C1 segment of cervical spinal cord (tissue), 14 donors: ENCODE data around the gene PKD1L1.

ENCODE experiments used
- DNase-seq, 14 donors: peaks; one replicate each; lab custom pipeline; 2025; lab: John Stamatoyannopoulos, UW

The PKD1L1 gene

GRCh38 chr7:47875998-47876744 lies 72.1 kb downstream of the PKD1L1 start:
- peak in 1 of 14 donors; percentile 30 for DNase-seq

GRCh38 chr7:47875406-47875805 lies 72.9 kb downstream of the PKD1L1 start:
- DNase-seq, result no peak

GRCh38 chr7:47873762-47874161 lies 74.5 kb downstream of the PKD1L1 start:
- no peak for DNase-seq

- DNase-seq, result no peak
These were observed 81.0 kb downstream of the PKD1L1 start for GRCh38 chr7:47867286-47867685.

DNA sequence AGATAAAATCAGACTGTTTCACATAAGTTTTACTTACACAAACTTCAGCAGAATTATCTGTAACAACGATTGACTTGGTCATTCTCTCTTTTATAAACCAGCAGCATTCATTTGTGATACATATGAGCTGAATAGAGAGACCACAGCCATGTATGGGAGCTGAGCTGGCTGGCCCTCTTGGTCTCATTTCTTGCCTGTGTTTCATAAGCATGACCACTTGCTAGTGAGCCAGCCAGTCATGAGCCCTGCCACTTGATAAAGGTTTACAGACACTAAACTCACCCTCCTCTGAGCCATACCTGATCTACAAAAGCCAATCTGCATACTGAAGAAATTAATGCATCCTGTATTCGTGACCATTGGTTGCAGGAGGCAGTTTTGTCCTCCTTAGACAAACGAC lies 82.1 kb downstream of the PKD1L1 start:
- DNase-seq, result no peak

DNA sequence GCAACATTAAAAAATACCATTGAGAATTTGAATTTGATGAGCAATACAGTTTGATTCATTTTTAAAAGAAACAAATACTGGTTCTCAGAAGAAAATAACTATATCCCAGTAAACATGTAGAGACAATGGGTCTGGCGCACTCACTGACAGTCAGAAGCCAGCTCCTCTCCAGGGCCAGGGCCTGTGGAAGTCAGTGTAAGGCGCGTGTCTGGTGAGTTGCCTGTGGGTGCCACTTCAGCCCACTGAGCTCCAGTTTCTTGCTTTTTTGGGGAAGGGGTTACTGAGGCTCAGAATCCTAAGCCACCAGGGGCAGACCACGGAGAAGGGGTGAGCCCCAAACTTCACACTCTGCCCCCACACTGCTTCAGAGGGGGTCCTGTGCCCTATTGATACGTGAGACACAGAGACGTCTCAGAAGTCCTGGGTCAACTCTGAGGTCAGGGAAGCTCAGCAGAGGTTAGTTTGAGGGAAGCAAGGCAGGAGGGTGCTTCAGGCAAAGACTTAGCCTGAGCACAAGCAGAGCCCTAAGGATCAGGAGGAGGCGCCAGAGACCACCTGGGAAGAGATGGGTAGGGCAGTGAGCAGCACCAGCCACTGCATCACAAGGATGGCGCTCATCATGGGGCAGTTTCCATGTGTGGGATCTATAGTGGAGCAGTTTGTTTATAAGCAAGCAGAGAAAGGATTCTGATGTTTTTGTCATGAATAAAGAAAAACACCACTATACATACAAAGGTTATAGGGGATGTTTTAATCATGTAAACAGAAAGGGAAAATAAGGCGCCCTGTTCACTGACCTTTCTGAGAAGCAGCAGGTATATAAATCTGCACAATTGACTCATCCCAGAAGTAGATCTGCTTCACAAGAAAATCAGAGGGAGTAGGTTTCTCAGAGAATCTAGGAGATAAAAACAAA lies 95.7 kb downstream of the PKD1L1 start:
- DNase-seq, result no peak

- DNase-seq, result no peak
These were observed 101.1 kb downstream of the PKD1L1 start for GRCh38 chr7:47847207-47847606.

DNA sequence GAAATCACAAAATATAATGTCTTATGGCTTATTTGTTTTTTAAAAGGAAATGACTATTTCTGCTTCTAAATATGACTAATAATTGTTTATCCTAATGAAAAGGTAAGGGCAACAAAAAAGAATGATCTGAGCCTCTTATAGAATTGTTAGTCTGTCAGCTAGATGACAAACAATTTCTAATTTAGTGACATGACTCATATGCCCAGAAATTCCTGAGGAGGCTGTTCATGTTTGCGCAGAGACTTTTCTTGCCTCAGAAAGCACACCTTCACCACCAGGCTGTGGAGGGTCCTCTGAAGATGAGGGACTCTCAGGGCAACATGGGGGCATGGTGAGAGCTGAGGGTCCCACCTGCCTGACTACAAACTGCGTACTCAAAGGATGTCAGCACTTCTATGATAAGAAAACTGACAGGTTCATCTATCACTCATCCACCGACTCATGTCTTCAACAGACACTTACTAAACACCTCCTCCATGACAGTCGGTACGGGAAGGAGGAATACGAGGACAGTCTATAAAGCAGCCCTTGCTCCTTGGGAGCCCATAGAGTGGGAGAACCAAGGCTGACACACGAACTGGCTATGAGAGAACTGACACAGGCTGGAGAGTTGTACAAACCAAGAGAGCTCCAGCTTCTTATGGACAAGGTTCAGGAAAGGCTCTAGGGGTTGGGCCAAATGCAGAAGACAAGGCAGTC lies 102.0 kb downstream of the PKD1L1 start:
- no peak for DNase-seq

- no peak for DNase-seq
These were observed 104.0 kb downstream of the PKD1L1 start for GRCh38 chr7:47844311-47844710.

- no peak for DNase-seq
These were observed 105.0 kb downstream of the PKD1L1 start for GRCh38 chr7:47843291-47843690.

GRCh38 chr7:47839381-47839780 lies 108.9 kb downstream of the PKD1L1 start:
- no peak for DNase-seq

DNA sequence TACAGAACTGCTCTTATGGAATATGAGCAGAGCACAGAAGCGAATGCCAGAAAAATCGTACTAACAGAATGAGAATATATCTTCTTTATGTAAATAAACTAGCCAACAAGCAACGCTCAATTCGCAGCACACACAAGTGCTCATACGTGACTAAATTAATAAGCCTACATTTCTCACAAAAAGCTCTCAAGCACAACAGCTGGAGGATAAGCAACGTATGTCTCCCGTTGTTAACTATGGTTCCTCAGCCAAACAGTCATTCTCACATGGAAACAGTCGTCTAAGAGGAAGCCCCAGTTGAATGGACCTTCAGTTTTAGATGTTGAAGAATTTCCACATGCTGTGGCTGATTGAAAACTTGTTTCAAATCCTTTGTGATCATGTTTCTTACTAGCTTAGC lies 110.4 kb downstream of the PKD1L1 start:
- no peak for DNase-seq

- no peak for DNase-seq
These were observed 111.6 kb downstream of the PKD1L1 start for GRCh38 chr7:47836503-47837202.

DNA sequence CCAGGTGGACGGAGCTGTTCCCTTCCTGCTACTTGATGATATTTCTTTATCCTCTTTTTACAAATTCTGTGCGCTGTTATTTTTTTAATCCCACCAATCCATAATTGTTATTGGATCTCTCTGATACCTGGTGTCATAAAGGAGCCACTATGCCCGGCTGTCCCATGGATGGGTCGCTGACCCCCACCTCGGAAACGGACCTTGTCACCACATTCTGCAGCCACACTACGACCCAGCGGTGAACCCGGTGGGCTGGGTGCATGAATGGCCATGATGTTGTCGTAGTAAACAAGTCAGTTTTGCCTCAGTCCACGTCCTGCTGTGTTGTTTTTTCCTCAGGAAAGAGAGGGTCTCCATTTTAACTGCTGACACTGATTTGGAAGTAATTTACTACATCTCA lies 112.2 kb downstream of the PKD1L1 start:
- DNase-seq, result no peak

GRCh38 chr7:47833211-47833610 lies 115.1 kb downstream of the PKD1L1 start:
- DNase-seq, result no peak

DNA sequence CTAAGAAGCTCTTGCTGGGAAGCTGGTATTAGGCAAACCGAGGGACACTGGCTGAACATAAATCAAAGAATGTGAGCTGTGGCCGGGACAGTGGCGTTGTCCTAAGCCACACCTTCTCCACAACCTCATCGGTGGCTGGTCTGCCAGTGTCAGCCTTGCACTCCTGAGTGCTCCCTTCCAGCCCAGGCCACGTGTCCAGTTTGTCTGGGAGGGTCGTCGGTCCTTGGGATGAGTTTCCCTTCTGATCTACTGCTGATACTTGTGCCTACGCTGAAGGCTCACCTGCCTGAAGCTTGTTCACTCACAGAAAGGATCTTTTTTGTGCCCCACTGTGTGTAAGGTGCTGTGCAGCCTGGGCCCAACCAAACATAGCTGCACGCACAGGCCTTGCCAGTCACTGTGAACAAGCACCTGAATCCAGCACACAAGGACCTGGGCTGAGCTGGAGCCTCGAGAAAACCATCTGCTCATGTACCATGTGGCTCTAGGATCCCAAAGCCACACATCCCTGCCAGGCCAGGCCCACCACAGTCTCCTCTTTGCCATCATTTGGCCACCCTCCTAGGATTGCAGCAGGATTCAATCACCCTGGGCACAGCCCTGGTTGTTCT lies 116.1 kb downstream of the PKD1L1 start:
- no peak for DNase-seq

DNA sequence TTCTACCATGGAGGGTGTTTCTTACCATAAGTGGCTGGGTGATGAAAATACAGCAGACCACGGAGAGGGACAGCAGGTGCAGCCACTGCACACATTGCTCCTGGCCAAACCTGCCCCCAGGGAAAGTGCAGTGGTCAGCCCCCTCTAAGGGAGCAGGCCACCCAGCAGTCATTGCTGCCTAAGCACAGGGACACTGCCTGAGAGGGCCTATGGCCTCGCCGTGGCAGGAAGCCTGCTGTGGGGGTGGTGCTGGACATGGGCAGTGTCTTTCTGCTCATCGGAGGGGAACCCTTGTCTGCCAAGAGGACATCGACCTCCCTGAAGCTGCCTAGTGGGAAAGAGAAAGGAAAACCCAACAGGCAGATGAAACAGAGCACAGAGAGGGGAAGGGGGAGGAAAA lies 118.3 kb downstream of the PKD1L1 start:
- no peak for DNase-seq

- no peak for DNase-seq
These were observed 120.4 kb downstream of the PKD1L1 start for GRCh38 chr7:47827871-47828270.

- DNase-seq, result peak in 1 of 14 donors; percentile 57
These were observed 120.9 kb downstream of the PKD1L1 start for GRCh38 chr7:47827351-47827756.

DNA sequence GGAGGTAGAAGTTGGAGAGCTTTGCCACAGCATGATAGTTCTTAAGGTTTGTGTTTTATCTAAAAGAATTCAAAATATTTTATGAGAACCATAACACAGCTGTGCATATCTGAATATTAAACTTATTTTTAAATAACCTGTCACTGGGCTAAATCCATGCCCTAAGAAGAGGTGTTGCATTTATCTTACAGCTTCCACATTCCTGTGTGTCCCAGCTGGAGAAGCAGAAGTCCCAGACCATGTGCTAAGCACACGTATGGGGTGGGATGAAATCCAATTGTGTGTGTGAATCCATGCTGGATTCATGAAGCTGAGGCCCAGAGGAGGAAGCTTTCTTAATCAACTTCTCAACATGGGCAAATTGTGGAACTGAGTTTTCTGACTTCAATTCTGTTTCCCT lies 121.5 kb downstream of the PKD1L1 start:
- no peak for DNase-seq

GRCh38 chr7:47819607-47819920 lies 128.7 kb downstream of the PKD1L1 start:
- no peak for DNase-seq
